Right kidney (tissue), 1 donor: ENCODE measurements around the gene SMAP1.

Experiments used
- DNase-seq: peaks from one replicate; pipeline ENCODE4 v3.0.0-alpha.2; 2016

SMAP1 gene

DNA sequence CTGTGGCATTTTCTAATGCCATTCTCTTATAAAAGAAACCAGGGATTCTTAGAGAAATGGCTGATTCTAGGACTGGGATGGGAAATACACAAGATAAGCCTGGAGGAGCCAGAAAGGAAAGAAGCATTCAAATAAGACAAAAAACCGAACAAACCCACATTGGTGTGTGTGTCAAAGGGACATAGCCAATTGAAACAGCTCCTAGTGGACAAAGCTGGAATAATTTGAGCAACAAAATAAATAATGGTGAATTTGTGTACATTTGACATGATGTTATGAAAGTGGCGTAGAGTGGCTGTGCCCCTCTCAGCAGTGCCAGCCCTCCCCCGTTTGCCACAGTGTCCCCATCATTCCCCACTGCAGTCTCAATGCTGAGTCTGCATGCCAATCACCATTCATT is 233.6 kb downstream of the SMAP1 start:
- no peak for DNase-seq

DNA sequence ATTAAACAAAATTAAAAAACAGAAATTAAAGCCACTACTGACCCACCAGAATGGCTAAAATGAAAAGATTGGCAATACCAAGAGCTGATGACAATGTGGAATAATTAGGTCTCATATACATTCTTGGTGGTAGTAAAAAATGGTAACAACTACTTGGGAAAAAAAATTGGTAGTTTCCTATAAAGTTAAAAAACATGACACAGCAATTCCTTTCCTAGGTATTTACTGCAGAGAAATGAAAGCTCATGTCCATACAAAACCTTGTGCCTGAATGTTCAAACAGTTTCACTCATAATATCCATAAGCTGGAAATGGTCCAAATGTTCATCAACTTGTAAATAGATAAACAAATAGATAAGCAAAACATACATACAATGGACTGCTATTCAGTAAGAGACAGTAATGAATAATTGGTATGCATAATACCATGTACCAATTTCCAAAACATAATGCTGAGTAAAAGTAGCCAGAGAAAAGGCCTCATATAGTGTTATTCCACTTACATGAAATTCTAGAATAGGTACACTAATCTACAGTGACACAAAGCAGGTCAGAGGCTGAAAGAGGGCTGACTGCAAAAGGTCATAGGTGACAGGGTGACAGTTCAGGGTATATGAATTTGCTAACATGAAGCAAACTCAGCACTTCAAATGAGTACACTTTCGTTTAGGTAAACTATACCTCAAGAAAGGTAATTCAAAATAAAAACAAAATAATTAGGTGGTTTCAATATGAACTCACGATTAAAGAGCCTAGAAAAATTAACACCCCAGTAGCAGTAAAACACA is 236.2 kb downstream of the SMAP1 start:
- no peak for DNase-seq

GRCh38 chr6:70905742-70906141 is 238.1 kb downstream of the SMAP1 start:
- DNase-seq = no peak
